HG03565 (cell line): ENCODE data around the gene ZSCAN32.

Experiments
- ATAC-seq: cut with Tn5 transposase; IDR thresholded peaks from one replicate; pipeline ENCODE4 v1.9.1; 2021; ENCODE audit warnings: mild to moderate bottlenecking, moderate library complexity; ENCODE audit not compliant: unreplicated experiment

The ZSCAN32 gene

GRCh38 chr16:3358871-3359270, 41.9 kb downstream of the ZSCAN32 start:
- ATAC-seq = no peak

GRCh38 chr16:3356118-3356517, 44.7 kb downstream of the ZSCAN32 start:
- ATAC-seq = no peak

GRCh38 chr16:3355589-3355988, 45.2 kb downstream of the ZSCAN32 start, which contains the start of gene OR2C1:
TSS of gene OR2C1 (plus strand) at chr16:3355889. CDS start at chr16:3355941, 52 bp downstream.
- ATAC-seq = no peak

GRCh38 chr16:3349175-3349574, 51.6 kb downstream of the ZSCAN32 start:
- no peak for ATAC-seq

- no peak for ATAC-seq
Observed at GRCh38 chr16:3348547-3349167, 52.1 kb downstream of the ZSCAN32 start.

GRCh38 chr16:3347586-3347985, 53.2 kb downstream of the ZSCAN32 start:
- ATAC-seq = no peak

- no peak for ATAC-seq
Observed at GRCh38 chr16:3346041-3346440, 54.8 kb downstream of the ZSCAN32 start.
